Calu3 (cell line): Measurements from ENCODE around the gene ATG2A. TPM values are rescaled to one million over a fixed set of nuclear protein-coding genes. Genes with fewer than 3 reads are reported as not detected.

Experiments used
- BruUV-seq: library from RNA; stranded (reverse); fragments of 400-500 nt; replicated peaks from 2 replicates; lab custom pipeline; 2021; lab: Mats Ljungman, UMichigan
- CTCF ChIA-PET: fragments of 300-600 bp; sonication (Branson Sonifier 250); formaldehyde crosslinking; loops from one replicate; lab custom pipeline; 2022; ENCODE audit warnings: antibody characterized with exemption; lab: Charles Lee
- DNase-seq: peaks from one replicate; pipeline ENCODE4 v3.0.0; 2022
- H3K27ac Mint-ChIP-seq: one replicate; pipeline ENCODE4 v1.8.0; 2022; ENCODE audit warnings: mixed read lengths; ENCODE audit not compliant: unreplicated experiment
- H3K27me3 Mint-ChIP-seq: one replicate; pipeline ENCODE4 v1.8.0; 2022; ENCODE audit warnings: mixed read lengths; ENCODE audit not compliant: unreplicated experiment
- H3K36me3 Mint-ChIP-seq: one replicate; pipeline ENCODE4 v1.8.0; 2022; ENCODE audit warnings: mild to moderate bottlenecking, moderate library complexity, mixed read lengths; ENCODE audit not compliant: insufficient read depth, unreplicated experiment
- H3K4me1 Mint-ChIP-seq: one replicate; pipeline ENCODE4 v1.8.0; 2022; ENCODE audit warnings: mild to moderate bottlenecking, low read depth, mixed read lengths; ENCODE audit not compliant: unreplicated experiment
- H3K4me3 Mint-ChIP-seq: one replicate; pipeline ENCODE4 v1.8.0; 2022; ENCODE audit warnings: mild to moderate bottlenecking, low read depth, moderate library complexity, mixed read lengths; ENCODE audit not compliant: unreplicated experiment
- H3K9me3 Mint-ChIP-seq: one replicate; pipeline ENCODE4 v1.8.0; 2022; ENCODE audit warnings: low read depth, mixed read lengths; ENCODE audit not compliant: unreplicated experiment
- intact Hi-C: fragments of 100-400 bp; cut with micrococcal nuclease; formaldehyde crosslinking; loops from one replicate; pipeline ENCODE4 v1.10.0; 2022; ENCODE audit not compliant: unreplicated experiment
- total RNA-seq: library from RNA; stranded (reverse); gene quantifications from 2 replicates; pipeline ENCODE4 v1.2.3, GENCODE V29; 2022
- TF ChIP-seq, protein P1 (sequence below): fragments of 200-600 bp; IDR thresholded peaks from one replicate; pipeline ENCODE4 v1.8.0; 2022; ENCODE audit warnings: antibody characterized with exemption; ENCODE audit not compliant: unreplicated experiment

The ATG2A gene
- total RNA-seq, 1 experiment from 2014 or later = 29.6 TPM

DNA sequence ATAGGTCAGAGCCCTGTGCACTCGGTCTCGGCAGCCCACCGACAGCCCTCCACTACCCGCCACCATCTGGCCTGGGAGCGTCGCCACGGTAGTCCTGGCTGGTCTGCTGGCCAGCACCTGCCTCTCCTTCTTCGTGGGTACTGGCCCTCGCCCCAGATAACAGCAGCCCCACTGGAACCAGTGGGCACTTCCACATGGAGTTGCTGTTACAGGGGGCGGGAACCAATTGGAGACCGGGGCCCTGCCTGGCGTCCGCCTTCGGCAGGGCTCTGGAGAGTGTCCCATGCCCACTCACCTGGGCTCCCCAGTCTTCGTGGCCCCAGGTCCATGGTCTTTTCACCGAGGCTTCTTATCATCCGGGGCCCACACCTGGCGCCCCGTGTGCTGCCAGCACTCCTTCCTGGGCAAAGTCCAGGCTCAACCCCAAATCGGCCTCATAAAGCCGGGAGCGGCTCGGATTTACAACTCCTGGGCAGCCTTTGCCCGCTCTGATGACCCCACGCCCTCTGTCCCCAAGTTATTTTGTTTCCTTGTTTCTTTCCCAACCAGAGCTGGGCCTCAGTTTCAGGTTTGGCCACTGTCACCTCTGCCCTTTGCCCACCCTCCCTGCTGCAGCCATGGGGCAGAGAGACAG is 25.7 kb downstream of the ATG2A start:
- Mint-ChIP-seq H3K36me3 (peaks cover 73% of the 10 kb centered on the region), H3K4me3 (peak overlapping the region; percentile 80), H3K9me3 (no peaks in the 10 kb centered on the region), H3K27ac (peak overlapping the region; percentile 86), H3K4me1 (peaks cover 52% of the 10 kb centered on the region), H3K27me3 (no peaks in the 10 kb centered on the region)
- CTCF ChIA-PET = interaction anchor here (4.6 kb wide), 1 partner anchor 44 kb away, joined by 49 read pairs; no protein-coding TSS in a partner anchor
- BruUV-seq = no TSS peak
- intact Hi-C loops = no loop called here
- TF ChIP-seq, protein P1, sequence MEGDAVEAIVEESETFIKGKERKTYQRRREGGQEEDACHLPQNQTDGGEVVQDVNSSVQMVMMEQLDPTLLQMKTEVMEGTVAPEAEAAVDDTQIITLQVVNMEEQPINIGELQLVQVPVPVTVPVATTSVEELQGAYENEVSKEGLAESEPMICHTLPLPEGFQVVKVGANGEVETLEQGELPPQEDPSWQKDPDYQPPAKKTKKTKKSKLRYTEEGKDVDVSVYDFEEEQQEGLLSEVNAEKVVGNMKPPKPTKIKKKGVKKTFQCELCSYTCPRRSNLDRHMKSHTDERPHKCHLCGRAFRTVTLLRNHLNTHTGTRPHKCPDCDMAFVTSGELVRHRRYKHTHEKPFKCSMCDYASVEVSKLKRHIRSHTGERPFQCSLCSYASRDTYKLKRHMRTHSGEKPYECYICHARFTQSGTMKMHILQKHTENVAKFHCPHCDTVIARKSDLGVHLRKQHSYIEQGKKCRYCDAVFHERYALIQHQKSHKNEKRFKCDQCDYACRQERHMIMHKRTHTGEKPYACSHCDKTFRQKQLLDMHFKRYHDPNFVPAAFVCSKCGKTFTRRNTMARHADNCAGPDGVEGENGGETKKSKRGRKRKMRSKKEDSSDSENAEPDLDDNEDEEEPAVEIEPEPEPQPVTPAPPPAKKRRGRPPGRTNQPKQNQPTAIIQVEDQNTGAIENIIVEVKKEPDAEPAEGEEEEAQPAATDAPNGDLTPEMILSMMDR = no peak
- DNase-seq = no peak

DNA sequence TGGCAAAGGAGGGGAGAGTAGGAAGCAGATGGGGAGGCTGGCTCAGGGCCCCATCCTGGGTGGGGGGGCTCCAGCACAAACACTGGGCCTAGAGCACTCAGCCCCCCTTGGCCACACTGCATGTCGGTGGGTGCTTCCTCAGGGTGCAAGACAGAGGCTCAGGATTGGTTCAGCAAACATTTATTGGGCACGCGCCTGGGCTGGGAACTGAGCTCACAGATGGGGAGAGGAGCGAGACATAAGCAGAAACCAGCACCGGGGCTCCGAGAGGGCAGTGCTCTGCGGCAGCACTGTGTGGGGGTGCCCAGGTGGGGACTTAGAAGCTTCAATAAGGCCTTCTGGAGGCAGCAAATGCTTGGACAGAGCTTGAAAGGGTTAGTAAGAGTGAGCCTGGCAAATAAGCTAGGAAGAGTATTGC is 26.5 kb downstream of the ATG2A start:
- intact Hi-C loops = no loop called here
- BruUV-seq = no TSS peak
- Mint-ChIP-seq H3K9me3 (no peaks in the 10 kb centered on the region), H3K4me3 (peak overlapping the region; percentile 80), H3K27ac (peak overlapping the region; percentile 86), H3K27me3 (no peaks in the 10 kb centered on the region), H3K4me1 (peaks cover 60% of the 10 kb centered on the region), H3K36me3 (peaks cover 71% of the 10 kb centered on the region)
- TF ChIP-seq, protein P1 = no peak
- DNase-seq = no peak
- CTCF ChIA-PET = interaction anchor here (4.6 kb wide), 1 partner anchor 43 kb away, joined by 49 read pairs; no protein-coding TSS in a partner anchor

DNA sequence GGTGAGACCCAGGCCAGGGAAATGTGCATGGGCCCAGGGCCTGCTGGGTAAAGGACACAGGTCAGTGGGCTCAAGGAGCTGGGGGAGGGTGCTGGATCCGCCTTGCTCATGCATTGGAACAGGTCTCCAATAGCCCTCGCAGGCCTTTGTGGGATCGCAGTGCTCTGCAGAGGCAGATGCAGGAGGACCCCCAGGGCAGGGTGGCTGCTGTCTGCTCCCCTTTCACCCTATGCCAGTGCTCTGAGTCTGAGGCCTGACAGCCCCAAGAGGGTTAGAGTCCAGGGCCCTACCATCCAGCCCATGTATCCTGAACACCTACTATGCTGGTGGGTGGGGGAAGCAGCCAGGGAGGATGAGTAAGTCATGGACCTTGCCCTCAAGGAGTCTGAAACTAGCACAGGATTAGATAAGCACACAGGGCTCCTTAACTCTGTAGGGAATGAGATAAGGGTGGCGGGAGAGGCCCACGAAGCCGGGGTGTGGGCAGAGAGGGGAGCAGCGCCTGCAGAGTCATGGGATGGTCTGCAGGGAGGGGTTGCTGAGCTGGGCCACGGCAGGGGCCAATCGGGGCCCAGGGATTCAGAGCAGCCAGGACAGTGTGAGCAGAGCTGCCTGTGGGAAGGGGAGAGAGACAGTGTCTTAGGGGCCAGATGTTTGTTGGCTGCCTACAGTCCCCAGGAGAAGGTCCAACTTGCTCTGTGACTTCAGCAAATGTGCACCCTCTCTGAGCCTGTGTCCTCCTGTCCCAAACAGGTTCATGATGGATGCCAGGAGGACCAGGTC is 28.1 kb downstream of the ATG2A start:
- peak; percentile 68 for DNase-seq
- peaks cover 59% of the 10 kb centered on the region for H3K36me3 Mint-ChIP-seq
- H3K4me1 Mint-ChIP-seq = peaks cover 65% of the 10 kb centered on the region
- peak overlapping the region; percentile 63 for H3K4me3 Mint-ChIP-seq
- intact Hi-C loops = loop anchor here (2.0 kb wide), 1 partner anchor 42 kb away; no protein-coding TSS in a partner anchor
- BruUV-seq = no TSS peak
- no peaks in the 10 kb centered on the region for H3K9me3 Mint-ChIP-seq
- peak overlapping the region; percentile 77 for H3K27ac Mint-ChIP-seq
- CTCF ChIA-PET = interaction anchor here (0.7 to 4.6 kb wide), 6 partner anchors 29 to 222 kb away, joined by 3 to 49 read pairs (median 5); partner anchors contain the start of genes ATG2A and BATF2
- H3K27me3 Mint-ChIP-seq = no peaks in the 10 kb centered on the region
- TF ChIP-seq, protein P1 = no peak

DNA sequence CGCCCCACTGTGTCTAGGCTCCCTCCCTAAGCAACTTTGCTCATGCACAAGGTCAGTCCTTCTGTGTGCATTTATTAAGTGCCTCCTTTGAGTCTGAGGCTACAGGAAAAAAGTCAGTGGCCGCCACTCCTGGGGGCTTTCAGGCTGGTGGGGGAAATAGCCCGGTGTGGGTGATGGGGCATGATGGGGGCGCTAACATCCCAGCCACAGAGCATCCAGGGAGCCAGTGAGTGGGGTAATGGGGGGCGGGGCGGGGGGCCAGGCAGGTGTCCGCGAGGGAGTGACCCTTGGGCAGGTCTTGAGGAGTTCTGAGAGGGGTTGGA is 28.6 kb downstream of the ATG2A start:
- Mint-ChIP-seq H3K27ac (peak overlapping the region; percentile 77), H3K27me3 (no peaks in the 10 kb centered on the region), H3K4me1 (peaks cover 65% of the 10 kb centered on the region), H3K9me3 (no peaks in the 10 kb centered on the region), H3K36me3 (peaks cover 53% of the 10 kb centered on the region), H3K4me3 (peak overlapping the region; percentile 63)
- CTCF ChIA-PET = interaction anchor here (0.6 to 4.6 kb wide), 13 partner anchors 10 to 110 kb away, joined by 3 to 49 read pairs (median 4); partner anchors contain the start of genes ATG2A, BATF2, EHD1 and SF1
- TF ChIP-seq, protein P1 = no peak
- DNase-seq = no peak
- intact Hi-C loops = loop anchor here (2.0 kb wide), 1 partner anchor 42 kb away; no protein-coding TSS in a partner anchor
- BruUV-seq = no TSS peak
